Tibial artery (tissue), 4 donors: ENCODE data around the gene UBE2D2.

Experiments
- DNase-seq, 2 donors: peaks; one replicate each; pipeline ENCODE4 v3.0.0-alpha.2; 2019
- H3K27ac ChIP-seq, 2 donors: fragments of 200-600 bp; sonication (generic) in 1 of 2; 1 replicate in 1 of 2; 2 replicates in 1 of 2; pipeline ENCODE4 v1.5.1; 2018 to 2019; ENCODE audit warnings: mild to moderate bottlenecking in 1 of 2
- H3K27me3 ChIP-seq, 2 donors: fragments of 200-600 bp; sonication (generic) in 1 of 2; one replicate each; pipeline versions ENCODE4 v1.5.1 to v1.6.0; 2016 to 2019
- H3K36me3 ChIP-seq, 3 donors: fragments of 200-600 bp; sonication (generic) in 2 of 3; one replicate each; pipeline ENCODE4 v1.5.1; 2016 to 2019; ENCODE audit warnings: mild to moderate bottlenecking in 2 of 3
- H3K4me1 ChIP-seq, 4 donors: fragments of 200-600 bp; sonication (generic) in 2 of 4; 1 replicate in 3 of 4; 2 replicates in 1 of 4; pipeline ENCODE4 v1.5.1; 2016 to 2019
- H3K4me3 ChIP-seq, 2 donors: fragments of 200-600 bp; sonication (generic) in 1 of 2; 1 replicate in 1 of 2; 2 replicates in 1 of 2; pipeline ENCODE4 v1.5.1; 2018 to 2019; ENCODE audit warnings: mild to moderate bottlenecking in 2 of 2
- H3K9me3 ChIP-seq, 3 donors: fragments of 200-600 bp; sonication (generic) in 1 of 3; one replicate each; pipeline ENCODE4 v1.5.1; 2016 to 2019
- CTCF ChIP-seq, 2 experiments: fragments of 200-600 bp in 1 of 2; fragments of 450-650 bp in 1 of 2; IDR thresholded peaks; one replicate each; pipeline ENCODE4 v1.5.1; 2017 to 2019; ENCODE audit warnings: antibody characterized with exemption in 2 of 2, mild to moderate bottlenecking in 1 of 2, moderate library complexity in 1 of 2
- intact Hi-C: fragments of 100-400 bp; cut with DNase I; formaldehyde crosslinking; loops from one replicate; pipeline ENCODE4 v1.15.0; 2023; ENCODE audit warnings: low total_unique reads

Gene UBE2D2

GRCh38 chr5:139571966-139572365 lies 10.8 kb downstream of the UBE2D2 start:
- intact Hi-C loops = no loop called here
- no peaks in the 10 kb centered on the region for H3K9me3 ChIP-seq
- peaks cover 0 to 12% (median 0%) of the 10 kb centered on the region in 3 donors for H3K36me3 ChIP-seq
- H3K4me1 ChIP-seq = peaks cover 0 to 75% (median 33%) of the 10 kb centered on the region in 4 donors
- TF ChIP-seq CTCF (IDR thresholded peaks at IDR 0.05) = no peak
- DNase-seq = no peak
- H3K4me3 ChIP-seq = no peak overlapping the region
- no peak overlapping the region for H3K27ac ChIP-seq
- H3K27me3 ChIP-seq = no peaks in the 10 kb centered on the region

- Histone ChIP-seq H3K36me3 (peaks cover 0 to 12% (median 0%) of the 10 kb centered on the region in 3 donors), H3K9me3 (no peaks in the 10 kb centered on the region), H3K4me3 (no peak overlapping the region), H3K27me3 (no peaks in the 10 kb centered on the region), H3K4me1 (peaks cover 0 to 74% (median 34%) of the 10 kb centered on the region in 4 donors), H3K27ac (no peak overlapping the region)
- intact Hi-C loops = no loop called here
- peak; percentile 10 to 37 for TF ChIP-seq CTCF (IDR thresholded peaks at IDR 0.05)
- DNase-seq = no peak
Measured at GRCh38 chr5:139574641-139575312, 13.6 kb downstream of the UBE2D2 start.

- Histone ChIP-seq H3K9me3 (no peaks in the 10 kb centered on the region), H3K36me3 (peaks cover 0 to 8% (median 0%) of the 10 kb centered on the region in 3 donors), H3K4me3 (no peak overlapping the region), H3K27me3 (no peaks in the 10 kb centered on the region), H3K27ac (no peak overlapping the region), H3K4me1 (peaks cover 0 to 76% (median 32%) of the 10 kb centered on the region in 4 donors)
- DNase-seq = no peak
- intact Hi-C loops = no loop called here
- TF ChIP-seq CTCF (IDR thresholded peaks at IDR 0.05) = no peak
Measured at GRCh38 chr5:139575313-139575646, 14.1 kb downstream of the UBE2D2 start.

- peaks cover 0 to 10% (median 0%) of the 10 kb centered on the region in 3 donors for H3K36me3 ChIP-seq
- peaks cover 0 to 76% (median 29%) of the 10 kb centered on the region in 4 donors for H3K4me1 ChIP-seq
- H3K9me3 ChIP-seq = no peaks in the 10 kb centered on the region
- H3K4me3 ChIP-seq = no peak overlapping the region
- intact Hi-C loops = no loop called here
- no peak overlapping the region for H3K27ac ChIP-seq
- H3K27me3 ChIP-seq = no peaks in the 10 kb centered on the region
- DNase-seq = no peak
- no peak for TF ChIP-seq CTCF (IDR thresholded peaks at IDR 0.05)
Measured at GRCh38 chr5:139575751-139576150, 14.6 kb downstream of the UBE2D2 start.

- Histone ChIP-seq H3K4me3 (no peak overlapping the region), H3K9me3 (no peaks in the 10 kb centered on the region), H3K4me1 (peaks cover 0 to 58% (median 24%) of the 10 kb centered on the region in 4 donors), H3K36me3 (peaks cover 0 to 7% (median 0%) of the 10 kb centered on the region in 3 donors), H3K27me3 (no peaks in the 10 kb centered on the region), H3K27ac (no peak overlapping the region)
- no peak for DNase-seq
- intact Hi-C loops = no loop called here
- TF ChIP-seq CTCF (IDR thresholded peaks at IDR 0.05) = no peak
Measured at GRCh38 chr5:139577689-139578290, 16.7 kb downstream of the UBE2D2 start.
